OCI-LY3 (cell line): ENCODE measurements around the gene LRRTM3.

ENCODE experiments used
- CTCF ChIP-seq: fragments of 200-600, 300-600 bp; sonication (generic); IDR thresholded peaks from 2 replicates; pipeline ENCODE4 v1.5.1; 2014; ENCODE audit warnings: antibody characterized with exemption, low read length, low read depth
- EZH2phosphoT487 ChIP-seq: fragments of 200-600 bp; shearing (Covaris generic); IDR thresholded peaks from 2 replicates; pipeline ENCODE4 v1.6.1; 2018; ENCODE audit warnings: antibody characterized with exemption, mixed run types, low read depth

- no peak for TF ChIP-seq CTCF
- no peak for TF ChIP-seq EZH2phosphoT487
Measured at GRCh38 chr10:66940965-66941364, 15.1 kb downstream of the LRRTM3 start.
